Measurements from ENCODE around the gene CCSER1.
"Not testable (repeated sequence)": the region's sequence is repeated elsewhere in the genome, so short reads cannot be mapped to it uniquely, and the experiment has no call there.

Gene CCSER1

GRCh38 chr4:90689739-90690138 is 562.5 kb downstream of the CCSER1 start:
- no peak for DNase-seq (ENCODE audit: low read depth in 2 of 2)

GRCh38 chr4:90695411-90695810 is 568.2 kb downstream of the CCSER1 start:
- no peak for DNase-seq (ENCODE audit: low read depth in 2 of 2)

GRCh38 chr4:90705501-90705900 is 578.3 kb downstream of the CCSER1 start:
- DNase-seq (ENCODE audit: low read depth in 2 of 2): not testable (repeated sequence)

- DNase-seq (ENCODE audit: low read depth in 2 of 2): no peak
These were observed 588.0 kb downstream of the CCSER1 start for GRCh38 chr4:90715242-90715641.

- no peak for DNase-seq (ENCODE audit: low read depth in 2 of 2)
These were observed 591.7 kb downstream of the CCSER1 start for GRCh38 chr4:90718931-90719330.

GRCh38 chr4:90727938-90728337 is 600.7 kb downstream of the CCSER1 start:
- DNase-seq (ENCODE audit: low read depth in 2 of 2): no peak

- DNase-seq (ENCODE audit: low read depth in 2 of 2): no peak
These were observed 603.6 kb downstream of the CCSER1 start for GRCh38 chr4:90730752-90731151.

- no peak for DNase-seq (ENCODE audit: low read depth in 2 of 2)
These were observed 606.0 kb downstream of the CCSER1 start for GRCh38 chr4:90733211-90733610.

GRCh38 chr4:90745176-90745575 is 618.0 kb downstream of the CCSER1 start:
- no peak for DNase-seq (ENCODE audit: low read depth in 2 of 2)

GRCh38 chr4:90753068-90753467 is 625.9 kb downstream of the CCSER1 start:
- no peak for DNase-seq (ENCODE audit: low read depth in 2 of 2)

GRCh38 chr4:90757534-90758060 is 630.4 kb downstream of the CCSER1 start:
- DNase-seq (ENCODE audit: low read depth in 2 of 2): no peak

GRCh38 chr4:90760059-90760458 is 632.9 kb downstream of the CCSER1 start:
- no peak for DNase-seq (ENCODE audit: low read depth in 2 of 2)

- DNase-seq (ENCODE audit: low read depth in 2 of 2): no peak
These were observed 639.6 kb downstream of the CCSER1 start for GRCh38 chr4:90766837-90767236.

- no peak for DNase-seq (ENCODE audit: low read depth in 2 of 2)
These were observed 642.1 kb downstream of the CCSER1 start for GRCh38 chr4:90769251-90769650.

- DNase-seq (ENCODE audit: low read depth in 2 of 2): no peak
These were observed 653.0 kb downstream of the CCSER1 start for GRCh38 chr4:90780193-90780592.

- no peak for DNase-seq (ENCODE audit: low read depth in 2 of 2)
These were observed 659.4 kb downstream of the CCSER1 start for GRCh38 chr4:90786602-90787001.

GRCh38 chr4:90792696-90793095 is 665.5 kb downstream of the CCSER1 start:
- DNase-seq (ENCODE audit: low read depth in 2 of 2): no peak

- DNase-seq (ENCODE audit: low read depth in 2 of 2): no peak
These were observed 671.8 kb downstream of the CCSER1 start for GRCh38 chr4:90798948-90799347.

GRCh38 chr4:90799895-90800294 is 672.7 kb downstream of the CCSER1 start:
- no peak for DNase-seq (ENCODE audit: low read depth in 2 of 2)

GRCh38 chr4:90815569-90815968 is 688.4 kb downstream of the CCSER1 start:
- no peak for DNase-seq (ENCODE audit: low read depth in 2 of 2)

- no peak for DNase-seq (ENCODE audit: low read depth in 2 of 2)
These were observed 689.6 kb downstream of the CCSER1 start for GRCh38 chr4:90816754-90817153.

GRCh38 chr4:90824266-90825150 is 697.3 kb downstream of the CCSER1 start:
- DNase-seq (ENCODE audit: low read depth in 2 of 2): no peak

- no peak for DNase-seq (ENCODE audit: low read depth in 2 of 2)
These were observed 698.7 kb downstream of the CCSER1 start for GRCh38 chr4:90825849-90826248.

Measured in stimulated activated CD8-positive, alpha-beta memory T cell treated with anti-CD3 and anti-CD28 coated beads, Interleukin-7, amount 100 ng/mL, for 1 hour (primary cell).